GM21367 (cell line): Measurements from ENCODE around the gene CHST13.
"Not testable (repeated sequence)": the region's sequence is repeated elsewhere in the genome, so short reads cannot be mapped to it uniquely, and the experiment has no call there.

Experiments used
- ATAC-seq: cut with Tn5 transposase; IDR thresholded peaks from one replicate; pipeline ENCODE4 v1.9.1; 2021; ENCODE audit not compliant: unreplicated experiment

Gene CHST13

GRCh38 chr3:126524429-126524988, 554 bp downstream of the CHST13 start:
- no peak for ATAC-seq

GRCh38 chr3:126525091-126525852, 1.3 kb downstream of the CHST13 start:
- ATAC-seq: no peak

GRCh38 chr3:126525853-126526667, 2.1 kb downstream of the CHST13 start:
- ATAC-seq: no peak

GRCh38 chr3:126526668-126527005, 2.7 kb downstream of the CHST13 start:
- ATAC-seq: no peak

- ATAC-seq: no peak
Observed at GRCh38 chr3:126527006-126527405, 3.1 kb downstream of the CHST13 start.

GRCh38 chr3:126527455-126528211, 3.7 kb downstream of the CHST13 start:
- ATAC-seq: no peak

- ATAC-seq: no peak
Observed at GRCh38 chr3:126528419-126528799, 4.5 kb downstream of the CHST13 start.

- ATAC-seq: no peak
Observed at GRCh38 chr3:126528800-126529541, 5.0 kb downstream of the CHST13 start.

- ATAC-seq: no peak
Observed at GRCh38 chr3:126529585-126530170, 5.7 kb downstream of the CHST13 start.

- ATAC-seq: no peak
Observed at GRCh38 chr3:126530171-126531050, 6.5 kb downstream of the CHST13 start.

GRCh38 chr3:126531051-126531330, 7.0 kb downstream of the CHST13 start:
- ATAC-seq: no peak

GRCh38 chr3:126533506-126533905, 9.6 kb downstream of the CHST13 start:
- ATAC-seq: no peak

- ATAC-seq: not testable (repeated sequence)
Observed at GRCh38 chr3:126534716-126535115, 10.8 kb downstream of the CHST13 start.

- no peak for ATAC-seq
Observed at GRCh38 chr3:126535636-126536035, 11.7 kb downstream of the CHST13 start.

GRCh38 chr3:126536126-126536525, 12.2 kb downstream of the CHST13 start:
- ATAC-seq: no peak

GRCh38 chr3:126537116-126537729, 13.3 kb downstream of the CHST13 start:
- ATAC-seq: no peak

- no peak for ATAC-seq
Observed at GRCh38 chr3:126537730-126538281, 13.9 kb downstream of the CHST13 start.

GRCh38 chr3:126538316-126538715, 14.4 kb downstream of the CHST13 start:
- no peak for ATAC-seq

GRCh38 chr3:126538966-126539365, 15.0 kb downstream of the CHST13 start:
- ATAC-seq: no peak
